ENCODE data around the gene CFAP74.

CFAP74 gene

GRCh38 chr1:2042830-2043773, 39.5 kb upstream of the CFAP74 start:
- no peak for DNase-seq (ENCODE audit: low spot score)

GRCh38 chr1:2041887-2042286, 38.3 kb upstream of the CFAP74 start:
- DNase-seq (ENCODE audit: low spot score) = no peak

GRCh38 chr1:2041305-2041704, 37.7 kb upstream of the CFAP74 start:
- no peak for DNase-seq (ENCODE audit: low spot score)

DNA sequence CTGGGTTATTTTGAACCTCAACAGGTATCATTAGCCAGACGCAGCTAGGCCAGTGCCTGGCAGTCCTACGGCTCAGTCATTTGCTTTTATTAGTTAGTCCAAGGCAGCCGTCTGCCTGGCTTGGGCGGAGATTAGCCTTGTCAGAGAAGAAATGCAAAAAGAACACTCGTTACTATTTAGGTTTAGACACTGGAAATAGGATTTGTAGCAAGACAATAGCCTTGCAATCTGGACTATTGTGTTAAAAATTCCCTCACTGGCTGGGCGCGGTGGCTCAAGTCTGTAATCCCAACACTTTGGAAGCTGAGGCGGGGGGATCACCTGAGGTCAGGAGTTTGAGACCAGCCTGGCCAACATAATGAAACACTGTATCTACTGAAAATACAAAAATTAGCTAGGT, 35.7 kb upstream of the CFAP74 start:
- no peak for DNase-seq (ENCODE audit: low spot score)

- no peak for DNase-seq (ENCODE audit: low spot score)
These were observed 34.6 kb upstream of the CFAP74 start for GRCh38 chr1:2038229-2038628.

DNA sequence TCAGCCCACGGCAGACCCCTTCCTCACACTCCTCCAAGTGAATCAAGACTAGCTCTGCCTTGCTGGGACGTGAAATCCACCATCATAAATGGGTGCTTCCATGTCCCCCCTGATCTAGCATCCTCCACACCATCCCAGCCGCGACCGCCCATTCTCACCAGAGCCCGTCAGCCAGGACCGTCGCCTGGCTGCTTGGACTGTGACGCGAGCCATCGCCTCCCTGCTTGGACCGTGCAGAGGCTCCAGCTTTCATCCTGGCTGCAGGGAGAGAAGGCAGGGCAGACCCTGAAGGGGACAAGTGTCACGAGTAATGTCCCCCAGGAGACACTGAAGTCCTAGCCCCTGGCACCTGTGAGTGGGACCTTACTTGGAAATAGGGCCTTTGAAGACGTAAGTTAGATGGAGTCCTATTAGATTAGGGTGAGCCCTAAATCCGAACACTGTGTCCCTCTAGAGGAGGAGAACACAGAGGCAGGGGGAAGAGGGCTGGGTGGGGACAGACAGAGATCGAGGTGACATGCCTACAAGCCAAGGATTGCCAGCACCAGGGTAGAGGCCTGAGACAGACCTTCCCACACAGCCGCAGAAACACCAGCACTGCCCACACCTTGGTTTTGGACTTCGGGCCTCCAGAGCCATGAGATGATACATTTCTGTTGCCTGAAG, 33.9 kb upstream of the CFAP74 start:
- peak; percentile 60 for DNase-seq (ENCODE audit: low spot score)

GRCh38 chr1:2036287-2036686, 32.7 kb upstream of the CFAP74 start:
- DNase-seq (ENCODE audit: low spot score) = no peak

GRCh38 chr1:2033165-2033564, 29.6 kb upstream of the CFAP74 start:
- no peak for DNase-seq (ENCODE audit: low spot score)

GRCh38 chr1:2032737-2033136, 29.2 kb upstream of the CFAP74 start:
- DNase-seq (ENCODE audit: low spot score) = no peak

DNA sequence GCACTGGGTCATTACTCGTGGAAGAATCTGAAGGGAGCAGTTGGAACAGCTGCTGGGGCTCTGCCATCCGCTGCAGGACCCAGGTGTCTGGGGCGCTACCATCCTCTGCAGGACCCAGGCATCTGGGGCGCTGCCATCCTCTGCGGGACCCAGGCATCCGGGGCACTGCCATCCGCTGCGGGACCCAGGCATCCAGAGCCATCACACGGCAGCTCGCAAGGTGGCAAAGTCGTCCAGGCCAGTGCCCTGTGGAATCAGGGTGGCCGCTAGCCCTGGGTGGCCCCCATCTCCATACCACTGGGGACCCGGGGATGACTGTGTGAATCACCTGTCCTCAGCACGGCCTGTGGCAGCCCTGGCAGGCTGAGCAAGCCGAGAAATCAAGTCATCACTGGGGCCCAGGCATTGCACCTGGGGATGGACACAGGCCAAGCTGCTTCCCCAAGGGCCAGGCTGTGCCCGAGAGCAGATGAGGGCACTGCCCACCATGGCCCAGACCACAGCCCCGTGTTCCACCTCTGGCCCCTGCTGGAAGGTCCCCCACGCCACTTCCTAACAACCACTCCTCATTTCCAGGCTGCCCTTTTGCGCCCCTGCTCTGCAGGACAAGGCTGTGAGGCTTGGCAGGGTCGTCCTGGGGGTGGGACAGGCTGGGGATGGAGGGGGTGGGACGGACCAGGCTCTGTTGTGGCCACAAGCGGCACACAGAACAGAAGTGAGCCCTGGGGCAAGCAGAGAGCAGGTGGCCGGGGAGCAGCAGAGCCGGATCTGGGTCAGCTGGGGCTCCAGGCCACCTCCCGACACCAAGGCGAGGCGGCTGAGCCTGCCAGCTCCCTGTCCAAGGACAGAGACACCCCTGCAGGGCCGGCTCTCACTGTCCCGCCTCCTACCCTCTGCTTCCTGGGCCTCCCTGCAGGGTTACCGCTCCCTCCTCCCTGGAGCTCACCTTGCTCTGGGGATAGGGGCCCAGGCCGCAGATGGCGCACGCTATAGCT, 28.3 kb upstream of the CFAP74 start:
- no peak for DNase-seq (ENCODE audit: low spot score)

DNA sequence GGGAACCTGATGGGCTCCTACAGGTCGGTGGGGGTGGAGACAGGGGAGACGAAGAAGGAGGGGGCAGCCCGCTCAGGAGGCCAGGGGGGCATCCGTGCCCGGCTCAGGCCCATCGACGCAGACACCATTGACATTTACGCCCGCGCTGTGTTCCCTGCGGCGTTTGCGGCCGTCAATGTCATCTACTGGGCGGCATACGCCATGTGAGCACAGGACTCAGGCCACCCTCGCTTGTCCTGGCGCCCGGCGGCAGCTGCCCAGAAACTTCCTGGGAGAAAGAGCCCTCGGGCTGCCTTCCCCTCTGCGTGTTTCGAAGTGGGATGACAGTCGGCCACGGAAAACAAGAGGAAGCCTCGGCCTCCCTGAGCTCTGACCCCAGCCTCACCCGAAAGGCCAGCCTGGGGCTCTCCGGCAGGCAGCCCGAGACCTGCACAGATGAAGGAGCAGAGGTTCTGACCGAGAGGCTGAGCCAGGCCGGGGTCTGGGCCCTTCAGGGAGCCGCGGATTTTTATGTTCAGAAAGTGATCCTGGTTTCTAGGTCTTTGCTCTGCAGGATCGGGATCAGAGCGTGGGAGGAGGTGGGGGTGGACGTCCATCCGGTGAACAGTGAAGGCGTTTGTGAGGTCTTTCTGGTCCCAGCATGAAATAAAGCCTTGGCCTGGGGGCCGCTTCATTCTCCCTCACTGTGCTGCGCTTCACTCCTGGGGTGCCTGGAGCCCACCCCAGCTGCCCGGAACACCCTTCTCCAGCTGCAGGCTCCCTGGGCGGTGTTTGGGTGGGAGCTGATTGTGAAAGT, 26.7 kb upstream of the CFAP74 start:
- no peak for DNase-seq (ENCODE audit: low spot score)

DNA sequence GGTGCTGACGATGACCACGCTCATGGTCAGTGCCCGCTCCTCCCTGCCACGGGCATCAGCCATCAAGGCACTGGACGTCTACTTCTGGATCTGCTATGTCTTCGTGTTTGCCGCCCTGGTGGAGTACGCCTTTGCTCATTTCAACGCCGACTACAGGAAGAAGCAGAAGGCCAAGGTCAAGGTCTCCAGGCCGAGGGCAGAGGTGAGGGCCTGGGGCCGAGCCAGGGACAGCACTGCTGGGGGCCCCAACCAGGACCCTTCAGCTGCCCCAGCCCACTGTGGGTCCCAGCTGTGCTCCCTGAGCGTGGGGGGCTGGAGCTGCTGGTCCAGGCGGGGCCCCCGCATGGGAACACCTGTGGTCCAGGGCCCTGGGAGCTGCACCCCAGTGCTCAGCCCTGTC, 26.0 kb upstream of the CFAP74 start:
- DNase-seq (ENCODE audit: low spot score) = no peak

GRCh38 chr1:2028870-2029560, 25.4 kb upstream of the CFAP74 start:
- no peak for DNase-seq (ENCODE audit: low spot score)

DNA sequence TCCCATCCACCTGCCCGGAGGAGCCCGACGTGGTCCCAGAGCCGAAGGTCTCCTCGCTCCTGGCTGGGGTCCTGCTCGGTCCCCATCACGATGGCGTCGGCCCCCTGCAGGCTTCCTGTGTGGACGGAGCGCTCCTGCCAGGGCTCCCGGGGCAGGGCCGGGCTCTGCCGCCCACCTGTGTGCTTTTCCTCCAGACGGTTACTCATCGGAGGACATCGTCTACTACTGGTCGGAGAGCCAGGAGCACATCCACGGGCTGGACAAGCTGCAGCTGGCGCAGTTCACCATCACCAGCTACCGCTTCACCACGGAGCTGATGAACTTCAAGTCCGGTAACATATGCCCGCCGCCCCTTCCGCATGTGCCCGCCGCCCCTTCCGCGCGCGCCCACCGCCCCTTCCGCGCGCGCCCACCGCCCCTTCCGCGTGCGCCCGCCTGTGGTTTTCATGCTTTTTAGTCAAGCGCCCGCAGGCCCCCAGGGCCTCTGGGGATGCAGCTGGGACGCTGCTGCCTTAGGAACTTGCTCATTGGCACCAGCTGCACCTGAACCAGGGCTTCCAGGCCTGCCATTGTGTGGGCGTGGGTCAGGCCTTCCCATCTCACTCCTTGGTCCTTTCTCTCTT, 24.5 kb upstream of the CFAP74 start:
- no peak for DNase-seq (ENCODE audit: low spot score)

DNA sequence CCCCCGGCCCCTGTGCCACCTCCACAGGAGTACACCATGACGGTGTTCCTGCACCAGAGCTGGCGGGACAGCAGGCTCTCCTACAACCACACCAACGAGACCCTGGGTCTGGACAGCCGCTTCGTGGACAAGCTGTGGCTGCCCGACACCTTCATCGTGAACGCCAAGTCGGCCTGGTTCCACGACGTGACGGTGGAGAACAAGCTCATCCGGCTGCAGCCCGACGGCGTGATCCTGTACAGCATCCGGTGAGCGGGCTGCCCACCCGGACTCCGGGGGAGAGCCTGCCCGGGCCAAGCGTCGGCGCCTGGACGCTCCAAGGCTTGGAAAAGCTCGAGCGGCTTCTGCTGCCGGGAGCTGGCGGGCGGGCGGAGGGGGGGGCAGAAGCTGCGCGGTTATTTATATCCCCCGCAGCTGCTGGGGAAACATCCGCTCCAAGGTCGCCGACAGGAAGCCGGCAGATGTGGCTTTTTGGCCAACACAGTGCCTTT, 21.9 kb upstream of the CFAP74 start:
- no peak for DNase-seq (ENCODE audit: low spot score)

GRCh38 chr1:2024887-2025286, 21.3 kb upstream of the CFAP74 start:
- DNase-seq (ENCODE audit: low spot score) = no peak

DNA sequence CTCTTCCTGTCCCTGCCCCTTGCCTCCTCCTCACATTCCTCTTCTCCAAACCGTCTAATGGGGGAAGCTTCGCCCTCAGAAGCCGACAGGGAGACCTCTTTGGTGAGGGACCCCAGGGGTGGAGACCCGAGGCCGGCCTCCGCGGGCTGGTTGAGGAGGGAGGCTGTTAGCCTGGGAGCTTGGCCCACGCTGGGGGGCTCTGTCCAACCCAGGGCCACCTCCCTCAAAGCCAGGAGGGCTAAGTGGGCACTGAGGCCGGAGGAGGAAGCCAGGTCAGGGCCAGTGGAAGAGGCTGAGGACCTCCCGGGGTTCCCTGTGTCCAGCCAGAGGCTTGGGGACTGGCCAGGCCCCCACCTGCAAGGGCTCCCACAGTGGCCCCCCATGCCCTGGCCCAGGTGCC, 20.9 kb upstream of the CFAP74 start:
- DNase-seq (ENCODE audit: low spot score) = no peak

- no peak for DNase-seq (ENCODE audit: low spot score)
These were observed 19.6 kb upstream of the CFAP74 start for GRCh38 chr1:2023187-2023586.

DNA sequence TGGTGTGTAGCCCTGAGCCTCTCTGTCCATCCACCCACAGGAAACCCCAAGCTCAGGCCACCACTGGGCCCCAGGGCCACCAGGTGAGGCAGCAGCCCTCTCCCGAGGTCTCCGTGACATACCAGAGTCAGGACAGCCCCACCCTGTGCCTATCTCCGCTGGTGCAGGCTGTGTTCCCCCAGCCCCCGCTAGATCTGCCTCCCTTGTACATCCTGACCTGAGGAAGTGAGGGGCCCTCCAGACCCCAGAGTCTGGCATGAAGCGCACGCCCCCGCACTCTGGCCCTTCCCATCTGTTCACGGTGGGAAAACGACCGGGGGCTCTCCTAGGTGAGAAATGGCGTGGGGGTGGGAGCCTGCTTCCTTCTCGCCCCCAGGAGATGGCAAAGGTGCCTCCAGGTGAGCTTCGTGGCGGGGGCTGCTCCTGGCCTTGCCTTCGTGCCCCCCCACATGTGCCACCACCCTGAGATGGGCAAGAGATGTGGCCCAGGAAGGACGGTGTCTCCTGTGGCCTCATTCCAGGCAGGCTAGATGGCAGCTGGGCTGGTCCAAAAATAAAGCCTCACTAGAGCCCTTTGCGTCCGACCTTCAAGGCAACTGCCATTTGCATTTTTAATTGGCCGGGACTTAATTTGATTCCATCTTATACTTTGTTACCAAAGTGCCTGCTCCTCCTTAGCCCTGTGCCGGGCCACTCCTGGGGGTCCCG, 18.6 kb upstream of the CFAP74 start:
- no peak for DNase-seq (ENCODE audit: low spot score)

- DNase-seq (ENCODE audit: low spot score) = no peak
These were observed 18.0 kb upstream of the CFAP74 start for GRCh38 chr1:2021550-2021949.
